ENCODE results near the gene SMC4. TPM values are rescaled to one million over a fixed set of nuclear protein-coding genes. Genes with fewer than 3 reads are reported as not detected.

SMC4 gene
- total RNA-seq, 1 donor from 2014 or later = 5.0 TPM

DNA sequence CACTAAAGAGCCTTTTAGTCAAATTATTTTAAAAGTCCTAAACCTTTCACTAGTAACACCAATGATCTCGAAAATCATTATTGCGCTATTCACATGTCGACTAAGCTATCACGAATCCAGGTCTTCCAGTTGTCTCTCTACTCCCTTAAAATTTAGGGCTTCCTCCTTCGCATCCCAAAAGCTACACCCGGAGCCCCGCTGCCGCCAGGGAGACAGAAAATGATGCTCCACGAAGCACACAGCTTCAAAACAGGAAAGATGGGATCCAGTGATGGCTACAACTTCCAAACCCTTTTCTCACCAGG is 678 bp upstream of the SMC4 start:
- DNase-seq (ENCODE audit: low spot score in 2 of 2) = no peak
- Histone ChIP-seq H3K9me3 (no peaks in the 10 kb centered on the region), H3K36me3 (no peaks in the 10 kb centered on the region), H3K27me3 (no peaks in the 10 kb centered on the region), H3K4me3 (peak overlapping the region; percentile 64 to 73), H3K27ac (peak overlapping the region; percentile 84 to 87), H3K4me1 (peaks cover 0 to 8% of the 10 kb centered on the region in 2 donors)
- intact Hi-C loops (cut with DNase I) = loop anchor here (1.0 to 2.0 kb wide), 2 partner anchors 50 to 167 kb away; partner anchors contain the start of genes KPNA4 and TRIM59
- TF ChIP-seq, protein P1, sequence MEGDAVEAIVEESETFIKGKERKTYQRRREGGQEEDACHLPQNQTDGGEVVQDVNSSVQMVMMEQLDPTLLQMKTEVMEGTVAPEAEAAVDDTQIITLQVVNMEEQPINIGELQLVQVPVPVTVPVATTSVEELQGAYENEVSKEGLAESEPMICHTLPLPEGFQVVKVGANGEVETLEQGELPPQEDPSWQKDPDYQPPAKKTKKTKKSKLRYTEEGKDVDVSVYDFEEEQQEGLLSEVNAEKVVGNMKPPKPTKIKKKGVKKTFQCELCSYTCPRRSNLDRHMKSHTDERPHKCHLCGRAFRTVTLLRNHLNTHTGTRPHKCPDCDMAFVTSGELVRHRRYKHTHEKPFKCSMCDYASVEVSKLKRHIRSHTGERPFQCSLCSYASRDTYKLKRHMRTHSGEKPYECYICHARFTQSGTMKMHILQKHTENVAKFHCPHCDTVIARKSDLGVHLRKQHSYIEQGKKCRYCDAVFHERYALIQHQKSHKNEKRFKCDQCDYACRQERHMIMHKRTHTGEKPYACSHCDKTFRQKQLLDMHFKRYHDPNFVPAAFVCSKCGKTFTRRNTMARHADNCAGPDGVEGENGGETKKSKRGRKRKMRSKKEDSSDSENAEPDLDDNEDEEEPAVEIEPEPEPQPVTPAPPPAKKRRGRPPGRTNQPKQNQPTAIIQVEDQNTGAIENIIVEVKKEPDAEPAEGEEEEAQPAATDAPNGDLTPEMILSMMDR (IDR thresholded peaks at IDR 0.05) = no peak

GRCh38 chr3:160400030-160400701 is 716 bp downstream of the SMC4 start:
- peak overlapping the region; percentile 84 to 87 for H3K27ac ChIP-seq
- no peaks in the 10 kb centered on the region for H3K9me3 ChIP-seq
- H3K27me3 ChIP-seq = no peaks in the 10 kb centered on the region
- peak in 1 of 2 donors; percentile 75 for DNase-seq (ENCODE audit: low spot score in 2 of 2)
- TF ChIP-seq, protein P1 (IDR thresholded peaks at IDR 0.05) = no peak
- peaks cover 0 to 8% of the 10 kb centered on the region in 2 donors for H3K4me1 ChIP-seq
- intact Hi-C loops (cut with DNase I) = loop anchor here (5.0 kb wide), 2 partner anchors 357 to 822 kb away; partner anchors contain the start of genes NMD3 and PPM1L
- peak overlapping the region; percentile 64 to 73 for H3K4me3 ChIP-seq
- H3K36me3 ChIP-seq = no peaks in the 10 kb centered on the region

GRCh38 chr3:160400702-160401150 is 1.3 kb downstream of the SMC4 start:
- peaks cover 0 to 8% of the 10 kb centered on the region in 2 donors for H3K4me1 ChIP-seq
- no peaks in the 10 kb centered on the region for H3K36me3 ChIP-seq
- TF ChIP-seq, protein P1 (IDR thresholded peaks at IDR 0.05) = no peak
- peak in 1 of 2 donors; percentile 63 for DNase-seq (ENCODE audit: low spot score in 2 of 2)
- intact Hi-C loops (cut with DNase I) = loop anchor here (5.0 kb wide), 2 partner anchors 357 to 822 kb away; partner anchors contain the start of genes NMD3 and PPM1L
- H3K4me3 ChIP-seq = peak overlapping the region; percentile 64 to 73
- peak overlapping the region; percentile 84 to 87 for H3K27ac ChIP-seq
- no peaks in the 10 kb centered on the region for H3K27me3 ChIP-seq
- no peaks in the 10 kb centered on the region for H3K9me3 ChIP-seq

DNA sequence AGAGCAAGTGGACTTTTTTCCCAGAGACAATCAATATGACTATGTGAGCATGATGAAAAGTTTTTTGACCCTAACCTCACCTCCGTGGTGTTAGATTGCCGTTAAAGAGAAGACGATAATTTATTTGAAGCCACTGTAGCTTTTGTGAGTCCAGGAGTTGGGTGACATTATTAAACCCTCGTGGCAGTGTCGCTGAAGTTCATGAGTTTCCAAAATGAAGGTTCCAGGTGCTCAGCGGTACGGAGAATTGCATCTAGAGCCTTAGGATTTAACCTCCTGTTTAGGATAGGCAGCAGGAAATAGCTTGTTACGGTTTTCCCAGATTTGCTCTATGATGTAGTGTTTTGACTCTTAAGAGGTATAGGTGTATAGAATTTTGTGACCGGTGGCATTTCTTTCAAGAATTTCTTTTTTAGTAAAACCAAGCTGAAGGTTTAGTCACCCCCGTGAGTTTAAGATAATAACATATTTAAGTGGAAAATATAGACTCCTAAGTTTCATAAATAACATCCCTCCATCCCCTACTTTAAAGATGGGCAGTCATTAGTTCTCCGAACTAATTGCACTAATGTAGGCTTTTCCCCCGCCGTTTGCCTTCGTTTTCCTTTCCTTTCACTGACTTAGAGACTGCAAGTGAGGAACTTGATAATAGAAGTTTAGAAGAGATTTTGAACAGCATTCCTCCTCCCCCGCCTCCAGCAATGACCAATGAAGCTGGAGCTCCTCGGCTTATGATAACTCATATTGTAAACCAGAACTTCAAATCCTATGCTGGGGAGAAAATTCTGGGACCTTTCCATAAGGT is 2.0 kb downstream of the SMC4 start:
- Histone ChIP-seq H3K4me3 (peak overlapping the region; percentile 64 to 73), H3K4me1 (peaks cover 0 to 8% of the 10 kb centered on the region in 2 donors), H3K27me3 (no peaks in the 10 kb centered on the region), H3K27ac (peak overlapping the region; percentile 84 to 87), H3K36me3 (no peaks in the 10 kb centered on the region), H3K9me3 (no peaks in the 10 kb centered on the region)
- intact Hi-C loops (cut with DNase I) = loop anchor here (5.0 kb wide), 2 partner anchors 356 to 821 kb away; partner anchors contain the start of genes NMD3 and PPM1L
- peak; percentile 10 to 66 for DNase-seq (ENCODE audit: low spot score in 2 of 2)
- TF ChIP-seq, protein P1 (IDR thresholded peaks at IDR 0.05) = no peak

DNA sequence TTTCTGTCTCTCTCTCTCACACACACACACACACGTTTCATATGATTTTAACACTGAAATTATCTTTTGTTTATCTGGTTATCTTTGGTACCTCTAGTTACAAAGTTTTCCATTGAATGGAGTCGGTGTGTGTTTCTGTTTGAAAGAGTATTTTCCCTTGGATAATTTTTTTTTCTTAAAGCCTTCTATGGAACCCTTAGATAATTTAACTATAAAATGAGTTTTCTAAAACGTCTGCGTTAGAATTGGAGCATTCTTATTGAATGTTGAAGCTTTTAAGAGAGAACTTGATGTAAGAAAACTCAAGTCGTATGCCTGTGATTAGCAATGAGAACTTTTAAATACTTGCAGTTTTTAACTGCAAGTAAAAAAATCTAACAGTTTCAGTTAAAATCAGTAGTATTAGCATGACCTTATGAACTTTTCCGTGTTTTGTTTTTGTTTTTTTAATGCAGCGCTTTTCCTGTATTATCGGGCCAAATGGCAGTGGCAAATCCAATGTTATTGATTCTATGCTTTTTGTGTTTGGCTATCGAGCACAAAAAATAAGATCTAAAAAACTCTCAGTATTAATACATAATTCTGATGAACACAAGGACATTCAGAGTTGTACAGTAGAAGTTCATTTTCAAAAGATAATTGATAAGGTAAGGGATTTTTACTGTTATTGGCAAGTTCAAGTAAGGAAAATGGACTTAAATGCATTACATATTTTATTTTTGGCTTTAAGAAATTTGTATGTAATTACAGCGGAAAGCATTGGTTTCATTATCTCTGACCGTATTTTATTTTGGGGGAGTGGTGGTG is 3.0 kb downstream of the SMC4 start:
- Histone ChIP-seq H3K4me1 (peaks cover 0 to 8% of the 10 kb centered on the region in 2 donors), H3K27me3 (no peaks in the 10 kb centered on the region), H3K27ac (peak overlapping the region; percentile 84 to 87), H3K4me3 (peak overlapping the region; percentile 64 to 73), H3K9me3 (no peaks in the 10 kb centered on the region), H3K36me3 (no peaks in the 10 kb centered on the region)
- intact Hi-C loops (cut with DNase I) = loop anchor here (5.0 kb wide), 2 partner anchors 355 to 820 kb away; partner anchors contain the start of genes NMD3 and PPM1L
- DNase-seq (ENCODE audit: low spot score in 2 of 2) = no peak
- TF ChIP-seq, protein P1 (IDR thresholded peaks at IDR 0.05) = no peak
